Liver (tissue), 3 donors: ENCODE data around the gene CUL2.
"Not testable (repeated sequence)": the region's sequence is repeated elsewhere in the genome, so short reads cannot be mapped to it uniquely, and the experiment has no call there.

Source experiments
- ATF3 ChIP-seq: IDR thresholded peaks from 2 replicates; pipeline ENCODE4 v1.6.1; 2016; ENCODE audit warnings: antibody characterized with exemption
- CTCF ChIP-seq: fragments of 150-350 bp; IDR thresholded peaks from 2 replicates; pipeline ENCODE4 v1.5.1; 2017; ENCODE audit warnings: improper control_type of control experiment, low read depth, low read length; ENCODE audit not compliant: missing input control
- EGR1 ChIP-seq, 2 donors: IDR thresholded peaks; 2 replicates each; pipeline ENCODE4 v1.6.1; 2016 to 2018; ENCODE audit warnings: antibody characterized with exemption in 2 of 2, low read depth in 2 of 2
- FOXA1 ChIP-seq: IDR thresholded peaks from 2 replicates; pipeline ENCODE4 v1.6.1; 2016; ENCODE audit warnings: antibody characterized with exemption
- MAX ChIP-seq: IDR thresholded peaks from 2 replicates; pipeline ENCODE4 v1.6.1; 2016; ENCODE audit warnings: antibody characterized with exemption
- RAD21 ChIP-seq, 2 donors: IDR thresholded peaks; 2 replicates each; pipeline ENCODE4 v1.6.1; 2016; ENCODE audit warnings: antibody characterized with exemption in 2 of 2, mild to moderate bottlenecking in 2 of 2
- REST ChIP-seq: IDR thresholded peaks from 2 replicates; pipeline ENCODE4 v1.6.1; 2016; ENCODE audit warnings: antibody characterized with exemption, mild to moderate bottlenecking
- RXRA ChIP-seq, 2 donors: IDR thresholded peaks; 2 replicates each; pipeline ENCODE4 v1.6.1; 2017 to 2018; ENCODE audit warnings: antibody characterized with exemption in 2 of 2, mild to moderate bottlenecking in 1 of 2
- SP1 ChIP-seq: IDR thresholded peaks from 2 replicates; pipeline ENCODE4 v1.6.1; 2018; ENCODE audit warnings: antibody characterized with exemption, mild to moderate bottlenecking
- TAF1 ChIP-seq: conservative IDR thresholded peaks from 2 replicates; pipeline ENCODE4 v1.6.1; 2016; ENCODE audit warnings: antibody characterized with exemption, mild to moderate bottlenecking
- ZBTB33 ChIP-seq: IDR thresholded peaks from 2 replicates; pipeline ENCODE4 v1.6.1; 2016; ENCODE audit warnings: antibody characterized with exemption
- donor health status: healthy.
- donor health status: healthy.

GRCh38 chr10:34974364-34975065, 115.6 kb downstream of the CUL2 start:
- TF ChIP-seq CTCF; TAF1; MAX; SP1; ZBTB33; FOXA1; REST; EGR1 (IDR thresholded peaks at IDR 0.05; ENCODE audit: low read depth in 2 of 2); RXRA (IDR thresholded peaks at IDR 0.05); ATF3: not testable (repeated sequence)
- TF ChIP-seq RAD21 (IDR thresholded peaks at IDR 0.05), result peak in 1 of 2 donors; percentile 30
